HEK293T (cell line): ENCODE data around the gene CD81.

Experiments used
- ARNT ChIP-seq: fragments of 450-650 bp; IDR thresholded peaks from 2 replicates; pipeline ENCODE4 v1.6.1; 2017; ENCODE audit warnings: mild to moderate bottlenecking
- ELF4 ChIP-seq: fragments of 450-650 bp; IDR thresholded peaks from 2 replicates; pipeline ENCODE4 v1.6.1; 2017; ENCODE audit warnings: antibody characterized with exemption
- FOXA1 ChIP-seq: fragments of 450-650 bp; IDR thresholded peaks from 2 replicates; pipeline ENCODE4 v1.6.1; 2016; ENCODE audit warnings: mild to moderate bottlenecking
- FOXK2 ChIP-seq: fragments of 450-650 bp; IDR thresholded peaks from 2 replicates; pipeline ENCODE4 v1.6.1; 2016; ENCODE audit warnings: mild to moderate bottlenecking
- FOXM1 ChIP-seq: fragments of 450-650 bp; IDR thresholded peaks from 2 replicates; pipeline ENCODE4 v1.6.1; 2017; ENCODE audit warnings: mild to moderate bottlenecking, borderline replicate concordance
- HDGF ChIP-seq: fragments of 450-650 bp; IDR thresholded peaks from 2 replicates; pipeline ENCODE4 v1.6.1; 2017; ENCODE audit warnings: antibody characterized with exemption, borderline replicate concordance
- L3MBTL2 ChIP-seq: fragments of 450-650 bp; conservative IDR thresholded peaks from 2 replicates; pipeline ENCODE4 v1.6.1; 2016; ENCODE audit warnings: mild to moderate bottlenecking
- LEF1 ChIP-seq: fragments of 450-650 bp; IDR thresholded peaks from 2 replicates; pipeline ENCODE4 v1.6.1; 2017; ENCODE audit warnings: mild to moderate bottlenecking, borderline replicate concordance
- NFRKB ChIP-seq: fragments of 450-650 bp; IDR thresholded peaks from 2 replicates; pipeline ENCODE4 v1.6.1; 2016; ENCODE audit warnings: mild to moderate bottlenecking, moderate library complexity
- SP1 ChIP-seq: fragments of 450-650 bp; IDR thresholded peaks from 2 replicates; pipeline ENCODE4 v1.6.1; 2017
- TARDBP ChIP-seq: fragments of 450-650 bp; IDR thresholded peaks from 2 replicates; pipeline ENCODE4 v1.6.1; 2016
- ZNF384 ChIP-seq: fragments of 450-650 bp; IDR thresholded peaks from 2 replicates; pipeline ENCODE4 v1.6.1; 2016

DNA sequence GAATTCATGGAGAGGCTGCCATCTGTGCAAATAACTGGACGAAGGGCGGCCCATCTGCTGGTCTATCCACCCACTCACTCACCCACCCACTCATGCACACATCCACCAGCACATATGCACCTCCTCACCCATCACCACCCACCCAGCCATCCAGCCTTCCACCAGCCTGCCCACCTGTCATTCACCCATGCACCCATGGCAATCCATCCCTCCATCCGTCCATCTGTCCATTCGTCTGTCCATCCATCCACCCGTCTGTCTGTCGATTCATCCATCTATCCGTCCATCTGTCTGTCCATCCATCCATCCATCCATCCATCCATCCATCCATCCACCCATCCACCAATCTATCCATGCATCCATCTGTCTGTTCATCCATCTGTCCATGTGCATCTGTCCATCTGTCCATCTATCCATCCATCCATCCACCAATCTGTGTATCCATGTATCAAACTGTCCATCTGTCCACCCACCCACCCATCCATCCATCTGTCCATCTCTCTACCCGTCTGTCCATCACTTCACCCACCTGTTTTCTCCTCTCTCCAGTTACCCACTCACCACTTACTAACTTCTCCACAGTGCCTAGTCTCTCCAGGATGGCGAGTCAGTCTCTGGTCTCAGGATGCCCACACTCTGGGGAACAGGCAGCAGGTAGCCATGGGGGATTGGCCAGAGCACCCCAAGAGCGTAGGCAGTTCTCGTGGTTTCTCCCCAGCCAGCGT is 58.3 kb downstream of the CD81 start:
- TF ChIP-seq FOXK2, result no peak
- no peak for TF ChIP-seq ZNF384
- no peak for TF ChIP-seq FOXA1
- TF ChIP-seq ARNT, result no peak
- TF ChIP-seq SP1, result no peak
- TF ChIP-seq ELF4, result no peak
- TF ChIP-seq FOXM1, result no peak
- no peak for TF ChIP-seq HDGF
- TF ChIP-seq TARDBP, result no peak
- no peak for TF ChIP-seq NFRKB
- TF ChIP-seq L3MBTL2, result no peak
- TF ChIP-seq LEF1, result no peak
